GM21619 (cell line): ENCODE measurements around the gene HGFAC.
"Not testable (repeated sequence)": the region's sequence is repeated elsewhere in the genome, so short reads cannot be mapped to it uniquely, and the experiment has no call there.

ENCODE experiments used
- ATAC-seq: cut with Tn5 transposase; IDR thresholded peaks from one replicate; pipeline ENCODE4 v1.9.1; 2021; ENCODE audit not compliant: unreplicated experiment

The HGFAC gene

DNA sequence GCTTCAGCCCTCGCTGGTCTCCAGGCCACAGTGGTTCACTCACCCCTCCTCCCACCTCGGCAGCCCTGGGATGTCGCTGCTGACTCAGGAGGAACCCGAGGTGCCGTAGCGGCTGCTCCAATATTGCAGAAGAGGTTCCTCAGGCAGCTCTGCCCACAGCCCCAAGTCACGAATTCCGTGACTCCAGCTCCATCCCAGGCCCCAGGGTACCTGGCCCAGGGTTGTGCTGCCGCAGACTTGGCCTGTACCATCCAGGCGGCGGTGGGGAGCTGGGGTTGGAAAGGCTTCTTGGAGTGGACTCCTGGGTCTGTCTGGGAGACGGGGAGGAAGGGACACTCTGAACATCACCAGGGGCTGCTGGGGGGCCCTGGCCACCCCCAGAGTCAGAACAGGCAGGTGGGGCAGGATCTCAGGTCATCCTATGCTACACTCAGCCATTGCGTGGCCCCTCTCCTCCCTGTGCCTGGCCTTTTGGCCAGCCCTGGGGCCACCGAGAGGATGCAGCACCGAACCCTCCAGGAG lies 728 bp upstream of the HGFAC start:
- no peak for ATAC-seq

DNA sequence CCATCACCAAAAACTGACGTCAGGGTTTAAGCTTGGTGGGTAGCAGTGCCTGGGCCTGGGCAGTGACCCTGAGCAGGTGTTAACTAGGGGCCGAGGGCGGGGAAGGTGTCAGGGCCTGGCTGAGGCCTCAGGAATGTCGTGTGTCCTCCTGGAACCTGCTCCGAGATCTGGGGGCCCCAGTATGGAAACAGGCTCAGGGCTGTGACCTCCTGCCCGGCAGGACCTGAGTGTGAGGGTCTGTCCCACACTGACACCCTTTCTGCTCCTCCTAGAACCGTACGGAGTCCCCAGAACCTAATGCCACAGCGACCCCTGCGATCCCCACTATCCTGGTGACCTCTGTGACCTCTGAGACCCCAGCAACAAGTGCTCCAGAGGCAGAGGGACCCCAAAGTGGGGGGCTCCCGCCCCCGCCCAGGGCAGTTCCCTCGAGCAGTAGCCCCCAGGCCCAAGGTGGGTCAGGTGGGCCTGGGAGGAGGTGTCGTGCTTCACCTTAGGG lies 741 bp downstream of the HGFAC start:
- no peak for ATAC-seq

DNA sequence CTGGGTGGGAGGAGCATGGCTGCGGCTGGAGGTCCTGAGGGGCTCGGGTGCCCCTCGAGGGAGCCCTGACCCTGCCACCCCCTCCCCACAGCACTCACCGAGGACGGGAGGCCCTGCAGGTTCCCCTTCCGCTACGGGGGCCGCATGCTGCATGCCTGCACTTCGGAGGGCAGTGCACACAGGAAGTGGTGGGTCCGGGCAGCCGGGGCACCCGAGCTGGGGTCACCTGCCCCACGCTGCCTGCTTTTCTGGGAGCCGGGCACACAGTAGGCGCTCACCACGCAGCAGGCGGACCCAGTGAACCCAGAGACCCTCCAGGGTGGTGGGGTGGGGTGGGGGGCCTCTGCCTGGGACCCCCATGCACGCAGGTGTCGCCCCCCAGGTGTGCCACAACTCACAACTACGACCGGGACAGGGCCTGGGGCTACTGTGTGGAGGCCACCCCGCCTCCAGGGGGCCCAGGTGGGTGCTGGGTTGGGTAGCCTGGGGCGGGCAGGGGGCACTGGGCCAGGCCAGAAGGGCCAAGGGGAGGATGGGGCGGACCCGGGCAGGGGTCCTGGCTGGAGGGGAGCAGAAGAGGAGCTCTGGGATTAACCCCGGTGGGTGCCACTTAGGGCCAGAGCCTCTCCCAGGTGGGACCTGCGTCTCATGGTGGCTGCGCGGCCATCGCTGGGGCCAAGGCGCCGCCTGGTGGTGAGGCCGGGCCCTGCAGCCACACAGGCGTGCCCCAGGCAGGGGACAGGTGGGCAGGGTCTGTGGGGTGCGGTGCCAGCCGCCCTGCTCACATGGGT lies 1.4 kb downstream of the HGFAC start:
- ATAC-seq, result no peak

DNA sequence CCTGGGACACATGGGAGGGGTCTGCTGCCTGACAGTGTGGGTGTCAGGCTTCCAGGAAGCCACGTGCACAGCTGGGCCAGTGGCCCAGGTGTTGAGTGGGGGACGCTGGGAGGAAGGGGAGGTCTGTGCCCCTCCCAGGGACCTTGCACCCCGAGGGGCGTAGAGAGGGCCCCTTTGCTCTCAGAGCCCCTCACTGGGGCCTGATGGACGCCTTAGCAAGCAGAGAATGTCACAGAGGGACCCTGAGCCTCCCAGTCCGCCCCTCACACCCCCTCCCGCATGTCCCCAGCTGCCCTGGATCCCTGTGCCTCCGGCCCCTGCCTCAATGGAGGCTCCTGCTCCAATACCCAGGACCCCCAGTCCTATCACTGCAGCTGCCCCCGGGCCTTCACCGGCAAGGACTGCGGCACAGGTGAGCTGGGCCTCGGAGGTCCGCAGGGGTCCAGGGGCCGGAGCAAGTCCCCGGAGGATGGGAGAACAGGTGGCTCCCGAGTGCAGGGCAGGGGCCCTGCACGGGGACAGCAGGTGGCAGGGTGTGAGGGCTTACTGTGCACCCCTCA lies 2.1 kb downstream of the HGFAC start:
- no peak for ATAC-seq

DNA sequence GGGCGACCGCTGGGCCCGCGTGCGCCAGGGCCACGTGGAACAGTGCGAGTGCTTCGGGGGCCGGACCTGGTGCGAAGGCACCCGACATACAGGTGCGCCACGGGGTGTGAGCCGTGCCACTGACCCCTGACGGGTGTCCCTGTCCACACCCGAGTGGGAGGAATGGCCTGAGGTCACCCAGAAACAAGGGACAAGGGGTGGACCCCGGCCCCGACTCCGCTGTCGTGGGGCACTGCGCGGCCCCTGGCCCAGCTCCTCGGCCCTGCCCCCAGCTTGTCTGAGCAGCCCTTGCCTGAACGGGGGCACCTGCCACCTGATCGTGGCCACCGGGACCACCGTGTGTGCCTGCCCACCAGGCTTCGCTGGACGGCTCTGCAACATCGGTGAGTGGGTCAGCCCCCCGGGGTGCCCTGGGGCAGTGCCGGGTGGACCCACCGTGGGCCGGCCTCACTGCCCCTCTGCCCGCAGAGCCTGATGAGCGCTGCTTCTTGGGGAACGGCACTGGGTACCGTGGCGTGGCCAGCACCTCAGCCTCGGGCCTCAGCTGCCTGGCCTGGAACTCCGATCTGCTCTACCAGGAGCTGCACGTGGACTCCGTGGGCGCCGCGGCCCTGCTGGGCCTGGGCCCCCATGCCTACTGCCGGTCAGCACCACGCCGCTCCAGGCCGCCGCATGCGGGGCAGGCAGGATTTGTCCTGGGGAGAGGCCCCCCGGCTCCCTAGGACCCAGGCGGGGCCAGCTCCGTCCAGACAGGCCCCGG lies 2.8 kb downstream of the HGFAC start:
- ATAC-seq, result no peak

DNA sequence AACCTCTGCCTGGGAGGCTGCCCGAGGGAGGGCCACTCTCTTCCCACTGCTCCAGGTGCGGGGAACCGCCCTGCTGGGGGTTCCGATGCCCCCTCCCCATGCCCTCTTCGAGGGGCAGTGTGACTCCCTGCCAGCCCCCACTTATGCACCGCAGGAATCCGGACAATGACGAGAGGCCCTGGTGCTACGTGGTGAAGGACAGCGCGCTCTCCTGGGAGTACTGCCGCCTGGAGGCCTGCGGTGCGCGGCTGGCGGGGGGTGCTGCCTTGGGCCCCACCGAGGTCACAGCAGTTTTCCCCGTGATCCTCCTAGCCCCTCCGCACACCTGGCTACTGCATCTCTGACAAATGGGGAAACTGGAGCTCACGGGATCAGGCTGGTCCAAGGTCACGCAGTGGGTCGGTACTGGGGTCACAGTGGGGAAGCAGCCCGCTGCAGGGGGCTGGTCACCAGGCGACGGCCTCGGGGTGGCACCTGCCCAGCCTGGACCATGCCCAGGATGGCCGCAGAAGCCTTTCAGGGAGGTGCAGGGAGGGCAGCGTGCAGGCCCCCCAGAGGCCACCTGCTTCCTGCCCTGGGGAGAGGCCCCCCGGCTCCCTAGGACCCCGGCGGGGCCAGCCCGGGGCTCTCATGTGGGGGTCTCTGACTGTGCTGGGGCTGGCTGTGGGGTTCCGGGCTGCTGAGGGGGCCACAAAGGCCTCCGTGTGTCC lies 3.5 kb downstream of the HGFAC start:
- ATAC-seq, result no peak

DNA sequence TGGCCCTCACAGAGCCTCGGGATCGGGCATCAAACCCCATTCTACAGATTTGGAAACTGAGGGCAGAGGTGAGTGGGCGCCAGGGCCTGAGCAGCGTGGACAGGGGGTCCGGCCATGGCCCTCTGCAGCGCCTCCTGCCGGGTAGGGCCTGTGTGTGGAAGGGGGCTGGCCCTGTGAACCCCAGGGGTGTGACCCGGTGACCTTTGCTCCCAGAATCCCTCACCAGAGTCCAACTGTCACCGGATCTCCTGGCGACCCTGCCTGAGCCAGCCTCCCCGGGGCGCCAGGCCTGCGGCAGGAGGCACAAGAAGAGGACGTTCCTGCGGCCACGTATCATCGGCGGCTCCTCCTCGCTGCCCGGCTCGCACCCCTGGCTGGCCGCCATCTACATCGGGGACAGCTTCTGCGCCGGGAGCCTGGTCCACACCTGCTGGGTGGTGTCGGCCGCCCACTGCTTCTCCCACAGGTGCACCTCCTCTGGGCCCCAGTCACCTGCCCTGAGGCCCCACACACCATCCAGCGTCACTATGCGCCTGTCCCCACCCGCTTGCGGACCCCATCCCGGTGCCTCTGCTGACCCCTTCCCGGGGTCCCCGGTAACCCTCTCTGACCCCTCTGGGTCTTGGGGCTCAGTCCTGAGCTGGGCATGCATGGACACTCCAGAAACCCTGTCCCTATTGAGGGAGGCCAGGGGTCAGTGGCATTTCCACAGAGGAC lies 4.2 kb downstream of the HGFAC start:
- ATAC-seq, result no peak

DNA sequence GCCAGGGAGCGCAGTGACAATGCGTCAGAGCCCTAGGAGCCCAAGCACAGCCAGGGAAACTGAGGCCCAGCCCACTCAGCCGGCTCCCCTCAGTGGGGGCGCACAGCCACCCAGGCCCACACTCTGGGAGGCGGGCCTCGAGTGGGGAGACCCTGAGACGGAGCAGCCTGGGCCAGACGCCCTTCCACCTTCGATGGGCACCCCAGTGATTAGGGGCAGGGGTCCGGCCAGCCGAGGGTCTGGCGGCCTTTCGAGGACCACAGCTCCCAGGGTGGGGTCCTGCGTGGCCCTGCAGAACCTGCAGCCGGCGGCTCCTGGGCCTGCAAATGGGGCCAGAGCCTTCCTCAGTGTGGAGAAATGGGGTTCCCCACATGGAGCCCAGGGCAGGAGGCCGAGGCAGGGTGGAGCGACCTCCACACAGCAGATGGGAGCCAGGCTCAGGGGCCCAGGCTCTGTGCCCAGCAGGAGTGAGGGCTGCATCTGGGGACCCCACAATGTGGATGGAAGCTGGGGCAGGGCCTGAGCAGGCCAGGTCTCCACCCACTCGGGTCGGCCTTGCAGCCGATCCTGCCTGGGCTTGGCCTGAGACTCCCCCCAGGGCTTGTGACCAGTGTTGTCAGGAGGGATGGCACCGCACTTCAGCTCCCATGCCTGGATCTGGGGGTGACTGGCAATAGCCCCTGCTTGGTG lies 5.0 kb downstream of the HGFAC start:
- ATAC-seq, result no peak

DNA sequence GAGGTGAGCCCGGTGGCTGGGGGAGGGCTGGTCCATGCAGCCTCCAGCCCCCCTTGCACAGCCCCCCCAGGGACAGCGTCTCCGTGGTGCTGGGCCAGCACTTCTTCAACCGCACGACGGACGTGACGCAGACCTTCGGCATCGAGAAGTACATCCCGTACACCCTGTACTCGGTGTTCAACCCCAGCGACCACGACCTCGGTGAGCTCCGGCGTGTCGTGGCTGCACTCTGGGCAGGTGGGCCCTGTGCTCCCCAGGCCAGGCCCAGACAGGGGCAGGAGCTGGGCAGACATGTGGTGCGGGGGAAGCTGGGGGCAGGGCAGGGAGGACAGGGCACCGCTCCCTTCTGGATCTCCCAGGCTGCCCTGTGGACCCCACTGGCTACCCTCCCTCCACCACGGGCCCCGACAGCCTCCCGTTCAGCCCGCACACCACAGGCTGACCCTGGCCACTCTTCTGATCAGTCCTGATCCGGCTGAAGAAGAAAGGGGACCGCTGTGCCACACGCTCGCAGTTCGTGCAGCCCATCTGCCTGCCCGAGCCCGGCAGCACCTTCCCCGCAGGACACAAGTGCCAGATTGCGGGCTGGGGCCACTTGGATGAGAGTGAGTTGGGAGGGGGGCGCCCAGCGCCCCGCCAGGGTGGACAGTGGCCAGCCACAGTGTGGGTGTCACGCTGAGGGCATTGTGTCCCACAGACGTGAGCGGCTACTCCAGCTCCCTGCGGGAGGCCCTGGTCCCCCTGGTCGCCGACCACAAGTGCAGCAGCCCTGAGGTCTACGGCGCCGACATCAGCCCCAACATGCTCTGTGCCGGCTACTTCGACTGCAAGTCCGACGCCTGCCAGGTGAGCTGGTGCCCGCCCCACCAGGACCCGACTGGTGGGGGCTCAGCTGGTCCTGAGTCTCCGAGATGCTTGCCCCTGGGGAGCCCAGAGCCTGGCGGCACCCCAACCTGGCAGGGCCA lies 5.9 kb downstream of the HGFAC start:
- ATAC-seq, result no peak

DNA sequence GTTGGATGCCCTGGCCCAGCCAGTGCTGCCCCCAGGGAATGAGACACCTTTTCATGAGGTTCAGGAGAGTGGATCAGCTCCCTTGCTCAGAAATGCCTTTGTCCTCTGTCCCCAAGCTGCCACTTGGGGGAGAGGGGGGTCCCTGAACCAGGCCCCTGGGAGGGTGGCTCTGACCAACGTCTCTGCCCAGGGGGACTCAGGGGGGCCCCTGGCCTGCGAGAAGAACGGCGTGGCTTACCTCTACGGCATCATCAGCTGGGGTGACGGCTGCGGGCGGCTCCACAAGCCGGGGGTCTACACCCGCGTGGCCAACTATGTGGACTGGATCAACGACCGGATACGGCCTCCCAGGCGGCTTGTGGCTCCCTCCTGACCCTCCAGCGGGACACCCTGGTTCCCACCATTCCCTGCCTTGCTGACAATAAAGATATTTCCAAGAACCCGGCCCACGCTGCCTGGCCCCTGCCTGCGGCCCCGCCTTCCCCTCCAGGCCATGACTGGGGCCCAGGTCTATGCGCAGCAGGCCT lies 7.3 kb downstream of the HGFAC start:
- ATAC-seq, result no peak

DNA sequence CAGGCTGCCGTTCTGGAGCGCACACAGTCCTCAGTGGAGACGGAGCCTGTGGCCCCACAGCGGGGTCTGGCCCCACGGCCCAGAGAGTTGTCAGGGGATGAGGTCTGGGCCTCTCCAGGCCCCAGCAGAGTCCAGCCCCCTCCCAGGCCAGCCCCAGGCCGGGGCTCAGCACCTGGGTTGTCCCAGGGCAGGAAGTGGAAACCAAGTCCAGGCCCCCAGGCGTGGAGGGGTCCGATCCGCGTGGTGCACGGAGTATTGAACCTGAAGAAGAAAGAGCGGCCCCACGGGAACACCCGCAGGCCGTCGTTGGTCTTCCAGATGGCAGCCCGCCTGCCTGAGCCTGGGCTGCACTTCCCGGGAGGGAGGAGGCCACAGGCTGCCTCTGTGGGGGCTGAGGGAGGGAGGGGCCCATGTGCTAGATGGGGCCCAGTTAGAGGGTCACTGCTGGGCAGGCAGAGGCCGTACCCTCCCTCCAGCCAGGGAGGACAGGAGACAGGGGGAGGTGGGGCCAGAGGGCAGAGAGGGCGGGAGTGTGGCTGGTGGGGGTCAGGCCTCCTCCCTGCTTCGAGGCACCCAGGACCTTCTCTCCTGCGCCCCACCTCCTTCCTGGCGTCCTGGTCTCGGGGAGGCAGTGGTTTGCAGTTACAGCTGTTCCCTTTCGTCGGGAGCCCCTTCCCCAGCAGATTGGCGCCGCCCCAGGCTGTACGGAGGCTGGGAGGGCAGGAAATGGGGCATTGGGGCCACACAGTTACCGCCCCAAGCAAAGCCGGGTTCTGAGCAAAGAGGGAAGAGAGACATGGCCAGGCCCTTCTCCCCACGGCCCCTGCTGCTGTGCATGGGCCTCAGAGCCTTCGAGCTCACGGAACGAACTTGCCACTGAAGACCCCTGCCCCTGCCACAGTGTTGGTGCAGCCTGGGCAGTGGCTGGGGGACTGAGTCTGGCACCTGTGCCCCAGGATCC lies 8.1 kb downstream of the HGFAC start:
- no peak for ATAC-seq

DNA sequence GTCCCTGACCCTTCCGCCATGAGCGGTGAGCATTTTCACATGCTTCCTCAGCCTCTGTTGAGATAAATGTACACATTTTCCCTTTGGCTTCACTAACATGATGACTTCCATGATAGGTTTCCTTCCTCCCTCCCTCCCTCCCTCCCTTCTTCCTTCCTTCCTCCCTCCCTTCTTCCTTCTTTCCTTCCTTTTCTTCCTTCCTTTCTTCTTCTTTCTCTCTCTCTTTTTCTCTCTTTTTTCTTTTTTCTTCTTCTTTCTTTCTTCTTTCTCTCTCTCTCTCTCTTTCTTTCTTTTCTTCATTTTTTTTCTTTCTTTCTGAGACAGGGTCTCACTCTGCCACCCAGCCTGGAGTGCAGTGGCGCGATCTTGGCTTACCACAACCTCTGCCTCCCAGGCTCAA lies 8.9 kb downstream of the HGFAC start:
- ATAC-seq, result no peak

DNA sequence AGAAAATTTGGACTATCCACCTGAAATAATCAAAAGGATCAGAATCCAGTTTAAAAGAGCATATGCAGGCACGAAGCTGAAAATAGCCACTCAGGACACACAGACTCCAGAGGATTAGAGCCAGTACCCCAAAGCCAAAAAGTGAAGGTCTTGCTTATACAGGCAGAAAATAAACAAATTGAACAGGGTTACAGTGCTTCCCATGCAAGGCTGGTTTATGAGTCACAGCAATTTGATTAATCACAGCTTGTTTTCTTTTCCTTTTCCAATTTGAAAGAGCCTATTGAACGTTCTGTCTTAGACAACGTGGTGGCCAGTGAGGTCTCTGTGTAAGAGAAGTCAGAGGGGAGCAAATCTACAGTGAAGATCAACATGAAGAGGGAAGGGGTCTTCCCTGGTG lies 10.2 kb downstream of the HGFAC start:
- no peak for ATAC-seq

DNA sequence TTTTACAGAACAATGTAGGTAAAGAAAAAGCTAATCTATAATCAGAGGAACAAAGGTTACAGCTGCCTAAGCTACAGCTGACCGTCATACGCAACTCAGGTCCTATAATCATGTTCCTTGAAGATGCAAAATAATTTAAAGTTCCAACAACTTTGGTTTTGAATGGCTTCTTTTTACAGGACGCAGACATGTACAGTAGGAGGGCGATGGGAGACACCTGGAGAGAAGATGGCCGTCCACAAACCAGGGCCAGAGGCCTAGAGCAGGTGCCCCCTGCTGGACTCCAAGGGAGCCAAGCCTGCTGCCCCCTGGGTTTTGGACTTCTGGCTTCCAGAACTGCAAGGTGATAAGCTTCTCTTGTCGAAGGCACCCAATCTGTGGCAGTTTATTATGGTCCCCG lies 10.6 kb downstream of the HGFAC start:
- ATAC-seq, result no peak

DNA sequence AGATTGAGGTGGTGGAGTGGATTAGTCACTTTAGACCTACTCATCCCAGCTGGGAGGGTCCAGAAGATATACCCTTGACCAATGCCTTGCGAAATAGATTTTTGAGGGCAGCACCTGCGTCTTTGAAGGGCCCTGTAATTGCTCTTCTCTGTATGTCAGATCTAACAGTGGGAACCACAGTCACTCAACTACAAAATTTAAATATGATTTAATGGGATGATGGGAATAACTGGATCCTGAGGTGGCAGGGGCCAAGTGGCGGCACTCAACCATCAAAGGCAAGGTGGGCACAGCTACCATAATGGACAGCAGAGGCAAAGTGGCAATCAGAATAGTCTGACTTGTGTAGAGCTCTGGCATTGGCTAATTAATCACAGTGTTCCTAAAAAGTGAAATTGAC lies 13.8 kb downstream of the HGFAC start:
- not testable (repeated sequence) for ATAC-seq

DNA sequence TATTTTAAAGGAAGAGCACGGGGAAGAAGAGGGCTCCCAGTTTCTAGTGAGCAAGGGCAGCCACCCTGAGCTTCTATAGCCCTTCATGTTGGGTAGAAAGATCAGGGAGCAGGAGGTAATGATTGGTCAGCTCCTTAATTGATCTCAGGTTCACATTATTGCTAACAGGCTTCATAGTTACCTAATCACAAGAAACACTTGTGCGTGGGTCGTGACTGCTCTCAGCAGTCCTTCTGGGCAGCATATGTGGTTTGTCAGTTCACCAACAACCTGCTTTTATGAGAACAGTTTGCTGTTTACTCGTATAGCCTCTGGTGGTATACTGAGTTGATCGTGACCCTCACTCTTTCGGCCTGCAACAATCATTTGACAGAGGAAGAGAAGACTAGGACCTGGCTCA lies 16.6 kb downstream of the HGFAC start:
- ATAC-seq, result no peak

DNA sequence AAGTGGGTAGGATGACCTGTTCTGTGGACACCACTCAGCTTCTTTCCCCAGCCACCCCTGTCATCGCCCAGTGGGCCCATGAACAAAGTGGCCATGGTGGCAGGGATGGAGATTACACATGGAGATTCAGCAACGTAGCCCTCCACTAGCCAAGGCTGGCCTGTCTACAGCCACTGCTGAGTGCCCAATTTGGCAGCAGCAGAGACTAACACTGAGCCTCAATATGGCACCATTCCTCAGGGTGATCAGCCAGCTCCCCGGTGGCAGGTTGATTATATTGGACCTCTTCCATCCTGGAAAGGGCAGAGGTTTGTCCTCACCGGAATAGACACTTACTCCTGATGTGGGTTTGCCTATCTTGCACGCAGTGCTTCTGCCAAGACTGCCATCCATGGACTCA lies 17.4 kb downstream of the HGFAC start:
- not testable (repeated sequence) for ATAC-seq
